ENCODE data around the gene GARIN5B.
A peak's percentile ranks its signal among the peaks of the same experiment; 100 is the strongest.

GARIN5B gene

GRCh38 chr19:55358943-55359908, 3.8 kb downstream of the GARIN5B start:
- Histone ChIP-seq H3K4me2 (ENCODE audit: low read depth, low read length) (0 out of 2 replicates have a peak overlapping the region, but pooled peaks have one; percentile 2), H3K27me3 (replicated peaks; ENCODE audit: insufficient read depth, low read length) (peaks cover 51% of the 10 kb centered on the region), H3K27ac (ENCODE audit: low read length) (no peak overlapping the region), H4K20me1 (ENCODE audit: insufficient read depth, low read length) (no peaks in the 10 kb centered on the region), H3K9ac (ENCODE audit: low read length) (no peak overlapping the region), H3K9me2 (replicated peaks; ENCODE audit: insufficient read depth, low read length) (no peaks in the 10 kb centered on the region), H3K79me2 (ENCODE audit: low read length) (no peaks in the 10 kb centered on the region), H3F3A (ENCODE audit: insufficient read depth, low read length) (no peaks in the 10 kb centered on the region), H2AFZ (ENCODE audit: low read length) (peak overlapping the region; percentile 27; the same call in 1 of the 2 replicates), H3K36me3 (replicated peaks; ENCODE audit: insufficient read depth, low read length) (no peaks in the 10 kb centered on the region), H3K4me3 (ENCODE audit: low read length) (no peak overlapping the region), H3K9me3 (replicated peaks; ENCODE audit: insufficient read depth, low read length) (no peaks in the 10 kb centered on the region), H3K4me1 (ENCODE audit: low read length) (peaks cover 5% of the 10 kb centered on the region)
- no peak for TF ChIP-seq EZH2phosphoT487 (IDR thresholded peaks at IDR 0.05; ENCODE audit: low read length)
- peak; percentile 23 for DNase-seq

- DNase-seq: no peak
- Histone ChIP-seq H4K20me1 (ENCODE audit: insufficient read depth, low read length) (no peaks in the 10 kb centered on the region), H3K9ac (ENCODE audit: low read length) (no peak overlapping the region), H2AFZ (ENCODE audit: low read length) (no peak overlapping the region), H3K4me3 (ENCODE audit: low read length) (no peak overlapping the region), H3K79me2 (ENCODE audit: low read length) (no peaks in the 10 kb centered on the region), H3K4me1 (ENCODE audit: low read length) (peaks cover 5% of the 10 kb centered on the region), H3K4me2 (ENCODE audit: low read depth, low read length) (no peak overlapping the region), H3F3A (ENCODE audit: insufficient read depth, low read length) (no peaks in the 10 kb centered on the region), H3K9me3 (replicated peaks; ENCODE audit: insufficient read depth, low read length) (no peaks in the 10 kb centered on the region), H3K36me3 (replicated peaks; ENCODE audit: insufficient read depth, low read length) (no peaks in the 10 kb centered on the region), H3K9me2 (replicated peaks; ENCODE audit: insufficient read depth, low read length) (no peaks in the 10 kb centered on the region), H3K27me3 (replicated peaks; ENCODE audit: insufficient read depth, low read length) (peaks cover 51% of the 10 kb centered on the region), H3K27ac (ENCODE audit: low read length) (no peak overlapping the region)
- TF ChIP-seq EZH2 (optimal IDR thresholded peaks at IDR 0.05; ENCODE audit: low read depth, low read length) (no peak), CTCF (IDR thresholded peaks at IDR 0.05; ENCODE audit: low read length) (no peak), EZH2phosphoT487 (IDR thresholded peaks at IDR 0.05; ENCODE audit: low read length) (no peak)
These were observed 4.6 kb downstream of the GARIN5B start for GRCh38 chr19:55358493-55358892.

- Histone ChIP-seq H3K4me3 (ENCODE audit: low read length) (no peak overlapping the region), H3K9me2 (replicated peaks; ENCODE audit: insufficient read depth, low read length) (no peaks in the 10 kb centered on the region), H3K4me2 (ENCODE audit: low read depth, low read length) (no peak overlapping the region), H3K4me1 (ENCODE audit: low read length) (peaks cover 5% of the 10 kb centered on the region), H2AFZ (ENCODE audit: low read length) (no peak overlapping the region), H3K27me3 (replicated peaks; ENCODE audit: insufficient read depth, low read length) (peaks cover 66% of the 10 kb centered on the region), H4K20me1 (ENCODE audit: insufficient read depth, low read length) (no peaks in the 10 kb centered on the region), H3K79me2 (ENCODE audit: low read length) (no peaks in the 10 kb centered on the region), H3K36me3 (replicated peaks; ENCODE audit: insufficient read depth, low read length) (no peaks in the 10 kb centered on the region), H3K27ac (ENCODE audit: low read length) (no peak overlapping the region), H3K9me3 (replicated peaks; ENCODE audit: insufficient read depth, low read length) (no peaks in the 10 kb centered on the region), H3F3A (ENCODE audit: insufficient read depth, low read length) (no peaks in the 10 kb centered on the region; the same call in 1 of the 2 replicates), H3K9ac (ENCODE audit: low read length) (no peak overlapping the region)
- no peak for TF ChIP-seq EZH2phosphoT487 (IDR thresholded peaks at IDR 0.05; ENCODE audit: low read length)
- DNase-seq: no peak
These were observed 7.7 kb downstream of the GARIN5B start for GRCh38 chr19:55355213-55355821.

GRCh38 chr19:55354698-55355212, 8.3 kb downstream of the GARIN5B start, which contains the start of gene COX6B2:
COX6B2 (minus strand) TSS chr19:55354719; CDS start chr19:55354521, 198 bp downstream.
- Histone ChIP-seq H3K9me2 (replicated peaks; ENCODE audit: insufficient read depth, low read length) (no peaks in the 10 kb centered on the region), H3K36me3 (replicated peaks; ENCODE audit: insufficient read depth, low read length) (no peaks in the 10 kb centered on the region), H4K20me1 (ENCODE audit: insufficient read depth, low read length) (no peaks in the 10 kb centered on the region), H3K9me3 (replicated peaks; ENCODE audit: insufficient read depth, low read length) (no peaks in the 10 kb centered on the region), H2AFZ (ENCODE audit: low read length) (peak within 1 kb of the TSS; percentile 4; the same call in 1 of the 2 replicates), H3K27me3 (replicated peaks; ENCODE audit: insufficient read depth, low read length) (peaks cover 66% of the 10 kb centered on the region), H3K79me2 (ENCODE audit: low read length) (no peaks in the 10 kb centered on the region), H3K4me2 (ENCODE audit: low read depth, low read length) (peak within 1 kb of the TSS; percentile 60), H3F3A (ENCODE audit: insufficient read depth, low read length) (no peaks in the 10 kb centered on the region; the same call in 1 of the 2 replicates), H3K27ac (ENCODE audit: low read length) (no peak within 1 kb of the TSS), H3K4me1 (ENCODE audit: low read length) (peaks cover 5% of the 10 kb centered on the region), H3K9ac (ENCODE audit: low read length) (no peak within 1 kb of the TSS), H3K4me3 (ENCODE audit: low read length) (peak within 1 kb of the TSS; percentile 34; the same call in 1 of the 2 replicates)
- TF ChIP-seq EZH2phosphoT487 (IDR thresholded peaks at IDR 0.05; ENCODE audit: low read length) (no peak), EZH2 (optimal IDR thresholded peaks at IDR 0.05; ENCODE audit: low read depth, low read length) (no peak), CTCF (IDR thresholded peaks at IDR 0.05; ENCODE audit: low read length) (no peak)
- DNase-seq: no peak
